ENCODE data around the gene BICD1.

BICD1 gene

GRCh38 chr12:32104572-32105355 is 1.9 kb upstream of the BICD1 start:
- peak; percentile 5 for DNase-seq

GRCh38 chr12:32105986-32106516 is 596 bp upstream of the BICD1 start:
- peak; percentile 16 for DNase-seq

GRCh38 chr12:32107359-32108267 is 966 bp downstream of the BICD1 start:
- peak; percentile 57 for DNase-seq

GRCh38 chr12:32108787-32109186 is 2.1 kb downstream of the BICD1 start:
- no peak for DNase-seq

GRCh38 chr12:32110417-32110816 is 3.8 kb downstream of the BICD1 start:
- DNase-seq = no peak

- DNase-seq = no peak
These were observed 4.3 kb downstream of the BICD1 start for GRCh38 chr12:32110942-32111341.

- no peak for DNase-seq
These were observed 8.9 kb downstream of the BICD1 start for GRCh38 chr12:32115404-32116104.

- no peak for DNase-seq
These were observed 10.2 kb downstream of the BICD1 start for GRCh38 chr12:32116897-32117296.

- DNase-seq = no peak
These were observed 10.7 kb downstream of the BICD1 start for GRCh38 chr12:32117316-32117715.

- no peak for DNase-seq
These were observed 12.2 kb downstream of the BICD1 start for GRCh38 chr12:32118806-32119205.

GRCh38 chr12:32120419-32120818 is 13.8 kb downstream of the BICD1 start:
- DNase-seq = no peak

GRCh38 chr12:32124637-32125036 is 18.0 kb downstream of the BICD1 start:
- no peak for DNase-seq

- no peak for DNase-seq
These were observed 18.9 kb downstream of the BICD1 start for GRCh38 chr12:32125455-32126084.

GRCh38 chr12:32126720-32127119 is 20.1 kb downstream of the BICD1 start:
- no peak for DNase-seq

- no peak for DNase-seq
These were observed 25.0 kb downstream of the BICD1 start for GRCh38 chr12:32131666-32132065.

- DNase-seq = peak; percentile 9
These were observed 27.6 kb downstream of the BICD1 start for GRCh38 chr12:32134101-32134888.

- no peak for DNase-seq
These were observed 29.3 kb downstream of the BICD1 start for GRCh38 chr12:32135967-32136366.

- no peak for DNase-seq
These were observed 29.8 kb downstream of the BICD1 start for GRCh38 chr12:32136404-32136803.

GRCh38 chr12:32139064-32139421 is 32.4 kb downstream of the BICD1 start:
- DNase-seq = peak; percentile 55

GRCh38 chr12:32140877-32141276 is 34.2 kb downstream of the BICD1 start:
- no peak for DNase-seq

GRCh38 chr12:32145096-32145495 is 38.4 kb downstream of the BICD1 start:
- DNase-seq = no peak

Measured in midbrain (tissue), 1 donor.